AG09309 (cell line): ENCODE measurements around the gene MSH3.
"Not testable (repeated sequence)": the region's sequence is repeated elsewhere in the genome, so short reads cannot be mapped to it uniquely, and the experiment has no call there.

ENCODE experiments used
- DNase-seq: peaks from one replicate; pipeline ENCODE4 v3.0.0-alpha.2; 2010; ENCODE audit warnings: low read depth
- H3K4me3 ChIP-seq: 2 replicates; pipeline ENCODE4 v1.5.1; 2011; ENCODE audit warnings: mild to moderate bottlenecking, low read depth, low read length, moderate library complexity; ENCODE audit not compliant: control insufficient read depth
- TF ChIP-seq, protein P1 (sequence below): IDR thresholded peaks from 2 replicates; pipeline ENCODE4 v1.5.1; 2011; ENCODE audit warnings: mild to moderate bottlenecking, low read depth, low read length, inconsistent platforms; ENCODE audit not compliant: insufficient read depth, control insufficient read depth; ENCODE audit errors: missing control alignments

The MSH3 gene

DNA sequence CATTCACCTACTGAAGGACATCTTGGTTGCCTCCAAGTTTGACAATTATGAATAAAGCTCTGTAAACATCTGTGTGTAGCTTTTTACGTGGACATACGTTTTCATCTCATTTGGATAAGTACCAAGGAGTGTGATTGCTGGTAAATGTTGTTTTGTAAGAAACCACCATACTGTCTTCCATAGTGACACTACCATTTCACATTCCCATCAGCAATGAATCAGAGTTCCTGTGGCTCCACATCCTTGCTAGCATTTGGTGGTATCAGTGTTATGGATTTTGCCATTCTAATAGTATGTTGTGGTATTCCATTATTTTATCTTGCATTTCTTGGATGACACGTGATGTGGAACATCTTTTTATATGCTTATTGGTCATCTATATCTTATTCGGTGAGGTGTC is 227.3 kb downstream of the MSH3 start:
- no peak overlapping the region for H3K4me3 ChIP-seq
- TF ChIP-seq, protein P1, sequence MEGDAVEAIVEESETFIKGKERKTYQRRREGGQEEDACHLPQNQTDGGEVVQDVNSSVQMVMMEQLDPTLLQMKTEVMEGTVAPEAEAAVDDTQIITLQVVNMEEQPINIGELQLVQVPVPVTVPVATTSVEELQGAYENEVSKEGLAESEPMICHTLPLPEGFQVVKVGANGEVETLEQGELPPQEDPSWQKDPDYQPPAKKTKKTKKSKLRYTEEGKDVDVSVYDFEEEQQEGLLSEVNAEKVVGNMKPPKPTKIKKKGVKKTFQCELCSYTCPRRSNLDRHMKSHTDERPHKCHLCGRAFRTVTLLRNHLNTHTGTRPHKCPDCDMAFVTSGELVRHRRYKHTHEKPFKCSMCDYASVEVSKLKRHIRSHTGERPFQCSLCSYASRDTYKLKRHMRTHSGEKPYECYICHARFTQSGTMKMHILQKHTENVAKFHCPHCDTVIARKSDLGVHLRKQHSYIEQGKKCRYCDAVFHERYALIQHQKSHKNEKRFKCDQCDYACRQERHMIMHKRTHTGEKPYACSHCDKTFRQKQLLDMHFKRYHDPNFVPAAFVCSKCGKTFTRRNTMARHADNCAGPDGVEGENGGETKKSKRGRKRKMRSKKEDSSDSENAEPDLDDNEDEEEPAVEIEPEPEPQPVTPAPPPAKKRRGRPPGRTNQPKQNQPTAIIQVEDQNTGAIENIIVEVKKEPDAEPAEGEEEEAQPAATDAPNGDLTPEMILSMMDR = no peak
- DNase-seq = no peak

DNA sequence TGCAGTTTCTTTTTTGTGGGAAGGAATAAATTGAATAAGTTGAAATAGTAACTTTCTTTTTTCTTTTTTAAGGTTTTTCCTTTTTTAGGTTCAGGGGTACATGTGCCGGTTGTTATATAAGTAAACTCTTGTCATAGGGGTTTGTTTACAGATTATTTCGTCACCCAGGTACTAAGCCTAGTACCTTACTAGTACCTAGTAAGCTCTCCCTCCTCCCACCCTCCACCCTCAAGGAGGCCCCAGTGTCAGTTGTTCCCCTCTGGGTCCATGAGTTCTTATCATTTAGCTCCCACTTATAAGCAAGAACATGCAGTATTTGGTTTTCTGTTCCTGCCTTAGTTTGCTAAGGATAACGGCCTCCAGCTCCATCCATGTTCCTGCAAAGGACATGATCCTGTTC is 228.9 kb downstream of the MSH3 start:
- not testable (repeated sequence) for H3K4me3 ChIP-seq, DNase-seq

DNA sequence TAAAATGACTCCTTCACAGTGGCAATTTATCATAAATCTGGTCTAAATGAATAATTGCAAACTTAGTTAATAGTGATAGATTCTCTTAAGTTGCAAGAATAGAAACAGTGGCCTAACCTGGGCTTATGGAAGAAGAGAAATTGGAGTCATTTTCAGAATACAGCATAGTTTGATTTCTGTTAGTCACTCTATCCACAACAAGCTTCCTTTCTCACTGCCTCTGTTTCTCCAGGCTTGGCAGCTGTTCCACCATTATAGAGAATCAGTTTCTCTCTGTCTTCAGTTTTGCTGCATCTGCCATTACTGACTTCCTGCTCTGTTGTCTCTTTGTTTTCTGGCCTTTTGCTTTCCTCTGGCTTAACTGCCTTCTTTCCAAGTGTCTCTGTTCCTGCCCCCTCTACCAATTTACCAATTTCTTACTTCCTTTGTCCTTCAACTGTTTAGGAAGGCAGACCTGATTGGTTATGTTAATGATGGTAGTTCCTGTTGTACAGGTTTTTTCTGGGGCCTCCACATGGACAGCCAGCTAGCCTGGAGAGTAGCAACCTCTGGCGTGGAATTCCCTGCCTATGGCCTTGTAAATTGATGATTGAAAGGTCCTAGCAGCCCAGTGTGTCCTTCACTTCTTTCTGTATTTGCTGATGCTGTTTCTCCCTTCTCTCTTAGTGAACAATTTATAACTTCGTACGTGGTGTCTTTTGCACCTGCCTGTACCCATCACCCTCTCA is 229.8 kb downstream of the MSH3 start:
- TF ChIP-seq, protein P1 = no peak
- DNase-seq = no peak
- H3K4me3 ChIP-seq = no peak overlapping the region

DNA sequence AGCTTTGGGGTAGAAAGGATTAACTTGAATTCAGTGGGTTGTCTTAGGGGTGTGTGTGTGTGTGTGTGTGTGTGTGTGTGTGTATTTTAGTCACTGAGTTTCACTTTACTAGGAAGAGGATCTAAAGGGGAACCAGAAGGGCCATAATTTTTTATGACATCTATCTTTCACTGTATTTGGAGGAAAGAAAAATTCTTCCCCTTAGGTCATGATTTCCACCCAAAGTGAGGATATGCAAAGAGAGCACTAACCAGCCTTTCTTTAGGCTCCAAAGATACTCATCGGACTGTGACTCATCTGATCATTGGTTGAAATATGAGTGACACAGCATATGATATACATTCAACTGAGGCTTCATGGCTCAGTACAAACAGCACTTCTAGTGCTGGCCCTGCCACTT is 230.5 kb downstream of the MSH3 start:
- H3K4me3 ChIP-seq = no peak overlapping the region
- DNase-seq = no peak
- TF ChIP-seq, protein P1 = no peak

DNA sequence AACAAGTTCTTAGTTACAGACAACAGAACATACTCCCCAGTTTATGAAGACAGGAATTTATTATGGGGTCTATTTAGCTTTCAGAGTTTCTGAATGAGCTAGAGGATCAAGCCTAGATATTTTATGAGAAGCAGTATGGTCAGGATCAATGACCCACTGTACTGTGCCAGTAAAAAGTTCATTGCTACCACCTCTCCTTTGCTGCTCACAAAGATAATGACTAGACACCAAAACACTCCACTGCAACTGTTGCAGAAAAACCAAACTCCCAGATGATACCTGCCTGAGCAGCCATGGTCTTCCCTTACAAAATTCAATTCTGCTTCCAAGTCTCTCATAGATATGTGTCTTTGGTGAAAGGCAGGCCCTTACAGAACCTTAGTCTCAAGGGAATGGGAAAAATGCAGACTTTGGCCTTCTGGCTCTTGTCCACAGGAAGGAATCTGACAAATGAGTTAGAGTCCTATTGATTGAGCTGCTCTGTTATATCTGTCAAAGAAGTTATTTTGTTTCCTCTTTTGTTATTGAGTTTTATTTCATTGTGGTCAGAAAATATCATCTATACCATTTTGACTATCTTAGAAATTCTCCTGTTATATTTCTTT is 231.0 kb downstream of the MSH3 start:
- no peak for DNase-seq

DNA sequence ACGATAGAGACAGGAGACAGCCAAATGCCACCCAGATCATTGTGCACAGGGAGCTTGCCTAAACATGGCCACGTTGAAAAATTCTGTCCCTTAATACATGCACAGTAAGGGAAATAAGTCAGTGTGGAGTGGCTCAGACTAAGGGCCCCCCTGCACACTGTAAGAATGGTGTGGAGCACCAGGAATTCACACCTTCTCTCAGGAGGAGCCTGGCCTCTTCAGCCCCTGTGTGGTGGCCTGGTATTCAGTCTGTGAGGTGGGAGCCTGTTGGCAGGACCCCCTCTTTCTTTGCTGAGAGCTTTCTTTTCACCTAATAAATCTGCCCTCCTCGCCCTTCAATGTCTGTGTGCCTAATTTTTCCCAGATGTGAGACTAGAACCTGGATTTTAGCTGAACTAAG is 239.6 kb downstream of the MSH3 start:
- DNase-seq = no peak
- H3K4me3 ChIP-seq = no peak overlapping the region
- TF ChIP-seq, protein P1 = no peak

More for the DNA sequence above, 231.0 kb downstream of the MSH3 start:
- H3K4me3 ChIP-seq = no peak overlapping the region
- TF ChIP-seq, protein P1 = no peak

DNA sequence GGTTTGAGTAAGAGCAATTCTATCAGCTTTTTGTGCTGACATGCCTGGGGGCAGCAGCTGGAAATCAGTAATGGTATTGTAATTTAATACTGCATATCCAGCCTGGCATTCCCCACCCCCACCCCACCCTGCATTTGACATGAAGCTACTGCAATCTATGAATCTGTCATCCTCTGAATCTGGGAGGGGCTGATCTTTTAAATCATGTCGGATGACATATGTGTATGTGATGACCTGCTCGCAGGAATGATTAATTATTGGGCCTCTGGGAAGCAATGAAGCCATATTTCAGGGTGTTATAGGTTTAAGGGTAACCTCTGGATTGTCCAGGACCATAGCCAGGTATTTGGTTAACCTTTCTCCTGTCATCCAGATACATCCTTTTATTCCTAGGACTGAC is 241.1 kb downstream of the MSH3 start:
- H3K4me3 ChIP-seq = no peak overlapping the region
- no peak for DNase-seq

DNA sequence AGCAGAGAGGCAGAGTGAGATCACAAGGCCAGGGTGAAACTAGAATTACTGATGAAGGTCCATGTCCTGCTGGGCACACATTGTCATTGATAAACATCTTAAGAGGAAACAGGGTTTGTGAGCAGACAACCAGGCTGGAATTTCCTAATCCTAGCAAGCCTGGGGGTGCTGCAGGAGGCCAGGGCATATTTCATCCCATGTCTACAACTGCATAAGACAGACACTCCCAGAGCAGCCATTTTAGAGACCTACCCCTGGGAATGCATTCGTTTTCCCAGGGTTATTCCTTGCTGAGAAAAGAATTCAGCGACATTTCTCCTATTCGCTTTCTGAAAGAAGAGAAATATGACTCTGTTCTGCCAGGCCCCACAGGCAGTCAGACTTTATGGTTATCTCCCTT is 248.2 kb downstream of the MSH3 start:
- not testable (repeated sequence) for DNase-seq, H3K4me3 ChIP-seq

More for the DNA sequence above, 241.1 kb downstream of the MSH3 start:
- TF ChIP-seq, protein P1 = no peak
